ENCODE measurements around the gene SLC4A3. TPM values are rescaled to one million over a fixed set of nuclear protein-coding genes. Genes with fewer than 3 reads are reported as not detected.

SLC4A3 gene
- total RNA-seq, 3 donors from 2014 or later (not counting 1 experiment from before 2014, with no cell fraction given), result 0.15 to 0.45 TPM; not detected in 1

GRCh38 chr2:219658874-219659273, 31.4 kb downstream of the SLC4A3 start:
- no peaks in the 10 kb centered on the region for H3K36me3 ChIP-seq (ENCODE audit: control insufficient read depth, insufficient read depth, low read length)
- no peak for ATAC-seq
- Mint-ChIP-seq H3K27me3 (ENCODE audit: low read depth in 2 of 2) (peaks cover 12 to 37% of the 10 kb centered on the region in 2 donors), H3K9me3 (peaks cover 0 to 4% of the 10 kb centered on the region in 2 donors), H3K4me1 (no peaks in the 10 kb centered on the region), H3K27ac (no peak overlapping the region), H3K36me3 (peaks cover 6% of the 10 kb centered on the region), H3K4me3 (no peak overlapping the region)
- H3K4me3 ChIP-seq (ENCODE audit: low read length), result no peak overlapping the region
- 100% methylated on average over 3 of the region's 3 CpGs for WGBS (ENCODE audit: insufficient coverage)
- intact Hi-C loops (cut with micrococcal nuclease), result no loop called here
- H3K27me3 ChIP-seq (ENCODE audit: control insufficient read depth, insufficient read depth, low read length), result peaks cover 6% of the 10 kb centered on the region
- H3K27ac ChIP-seq (ENCODE audit: low read length), result no peak overlapping the region
- no peaks in the 10 kb centered on the region for H3K9me3 ChIP-seq (ENCODE audit: control insufficient read depth, insufficient read depth, low read length)
- H3K4me1 ChIP-seq (ENCODE audit: control insufficient read depth, insufficient read depth, low read length), result no peaks in the 10 kb centered on the region
- no peak for TF ChIP-seq CTCF (IDR thresholded peaks at IDR 0.05)
- DNase-seq, result no peak

GRCh38 chr2:219661197-219661954, 33.9 kb downstream of the SLC4A3 start:
- no peak overlapping the region for H3K4me3 Mint-ChIP-seq
- H3K27me3 ChIP-seq (ENCODE audit: control insufficient read depth, insufficient read depth, low read length), result peaks cover 6% of the 10 kb centered on the region
- H3K27ac Mint-ChIP-seq, result no peak overlapping the region
- H3K27me3 Mint-ChIP-seq (ENCODE audit: low read depth in 2 of 2), result peaks cover 15 to 25% of the 10 kb centered on the region in 2 donors
- intact Hi-C loops (cut with micrococcal nuclease), result no loop called here
- no peaks in the 10 kb centered on the region for H3K36me3 ChIP-seq (ENCODE audit: control insufficient read depth, insufficient read depth, low read length)
- DNase-seq (no peak), ATAC-seq (no peak)
- no peaks in the 10 kb centered on the region for H3K4me1 Mint-ChIP-seq
- TF ChIP-seq CTCF (IDR thresholded peaks at IDR 0.05), result no peak
- no peak overlapping the region for H3K27ac ChIP-seq (ENCODE audit: low read length)
- peaks cover 6% of the 10 kb centered on the region for H3K36me3 Mint-ChIP-seq
- peaks cover 0 to 4% of the 10 kb centered on the region in 2 donors for H3K9me3 Mint-ChIP-seq
- no peaks in the 10 kb centered on the region for H3K9me3 ChIP-seq (ENCODE audit: control insufficient read depth, insufficient read depth, low read length)
- H3K4me3 ChIP-seq (ENCODE audit: low read length), result no peak overlapping the region
- WGBS (ENCODE audit: insufficient coverage), result 69% methylated on average over 6 of the region's 7 CpGs
- no peaks in the 10 kb centered on the region for H3K4me1 ChIP-seq (ENCODE audit: control insufficient read depth, insufficient read depth, low read length)

GRCh38 chr2:219661955-219662395, 34.5 kb downstream of the SLC4A3 start:
- ATAC-seq, result no peak
- H3K27ac ChIP-seq (ENCODE audit: low read length), result no peak overlapping the region
- DNase-seq, result no peak
- intact Hi-C loops (cut with micrococcal nuclease), result no loop called here
- no peaks in the 10 kb centered on the region for H3K36me3 ChIP-seq (ENCODE audit: control insufficient read depth, insufficient read depth, low read length)
- H3K4me1 Mint-ChIP-seq, result no peaks in the 10 kb centered on the region
- H3K4me1 ChIP-seq (ENCODE audit: control insufficient read depth, insufficient read depth, low read length), result no peaks in the 10 kb centered on the region
- peaks cover 19 to 20% of the 10 kb centered on the region in 2 donors for H3K27me3 Mint-ChIP-seq (ENCODE audit: low read depth in 2 of 2)
- TF ChIP-seq CTCF (IDR thresholded peaks at IDR 0.05), result no peak
- no peaks in the 10 kb centered on the region for H3K9me3 ChIP-seq (ENCODE audit: control insufficient read depth, insufficient read depth, low read length)
- peaks cover 0 to 4% of the 10 kb centered on the region in 2 donors for H3K9me3 Mint-ChIP-seq
- peaks cover 6% of the 10 kb centered on the region for H3K27me3 ChIP-seq (ENCODE audit: control insufficient read depth, insufficient read depth, low read length)
- no peak overlapping the region for H3K27ac Mint-ChIP-seq
- peaks cover 6% of the 10 kb centered on the region for H3K36me3 Mint-ChIP-seq
- H3K4me3 ChIP-seq (ENCODE audit: low read length), result no peak overlapping the region
- 74% methylated on average over 1 of the region's 1 CpG for WGBS (ENCODE audit: insufficient coverage)
- H3K4me3 Mint-ChIP-seq, result no peak overlapping the region

GRCh38 chr2:219662566-219662965, 35.1 kb downstream of the SLC4A3 start:
- intact Hi-C loops (cut with micrococcal nuclease), result no loop called here
- H3K36me3 ChIP-seq (ENCODE audit: control insufficient read depth, insufficient read depth, low read length), result no peaks in the 10 kb centered on the region
- no peak overlapping the region for H3K27ac ChIP-seq (ENCODE audit: low read length)
- no peak for DNase-seq
- Mint-ChIP-seq H3K4me3 (no peak overlapping the region), H3K36me3 (peaks cover 6% of the 10 kb centered on the region), H3K27me3 (ENCODE audit: low read depth in 2 of 2) (peaks cover 19 to 20% of the 10 kb centered on the region in 2 donors), H3K9me3 (peaks cover 0 to 4% of the 10 kb centered on the region in 2 donors), H3K4me1 (no peaks in the 10 kb centered on the region), H3K27ac (no peak overlapping the region)
- H3K4me1 ChIP-seq (ENCODE audit: control insufficient read depth, insufficient read depth, low read length), result no peaks in the 10 kb centered on the region
- ATAC-seq, result no peak
- no peak for TF ChIP-seq CTCF (IDR thresholded peaks at IDR 0.05)
- H3K4me3 ChIP-seq (ENCODE audit: low read length), result no peak overlapping the region
- no peaks in the 10 kb centered on the region for H3K9me3 ChIP-seq (ENCODE audit: control insufficient read depth, insufficient read depth, low read length)
- peaks cover 6% of the 10 kb centered on the region for H3K27me3 ChIP-seq (ENCODE audit: control insufficient read depth, insufficient read depth, low read length)

Data from natural killer cell (primary cell).